GM12891 (cell line): Measurements from ENCODE around the gene FBXO8.

ENCODE experiments used
- POLR2A ChIP-seq: IDR thresholded peaks from 2 replicates; pipeline ENCODE4 v1.6.1; 2011; ENCODE audit warnings: low read depth, low read length, control low read depth
- POLR2AphosphoS5 ChIP-seq: IDR thresholded peaks from 2 replicates; pipeline ENCODE4 v1.6.1; 2011; ENCODE audit warnings: low read depth, low read length, control low read depth
- POU2F2 ChIP-seq: IDR thresholded peaks from 2 replicates; pipeline ENCODE4 v1.6.1; 2011; ENCODE audit warnings: low read depth, mild to moderate bottlenecking, control low read depth, low read length, moderate library complexity
- SPI1 ChIP-seq: IDR thresholded peaks from 2 replicates; pipeline ENCODE4 v1.6.1; 2011; ENCODE audit warnings: low read depth, low read length, control low read depth
- TAF1 ChIP-seq: IDR thresholded peaks from 2 replicates; pipeline ENCODE4 v1.6.1; 2011; ENCODE audit warnings: low read depth, low read length, control low read depth

DNA sequence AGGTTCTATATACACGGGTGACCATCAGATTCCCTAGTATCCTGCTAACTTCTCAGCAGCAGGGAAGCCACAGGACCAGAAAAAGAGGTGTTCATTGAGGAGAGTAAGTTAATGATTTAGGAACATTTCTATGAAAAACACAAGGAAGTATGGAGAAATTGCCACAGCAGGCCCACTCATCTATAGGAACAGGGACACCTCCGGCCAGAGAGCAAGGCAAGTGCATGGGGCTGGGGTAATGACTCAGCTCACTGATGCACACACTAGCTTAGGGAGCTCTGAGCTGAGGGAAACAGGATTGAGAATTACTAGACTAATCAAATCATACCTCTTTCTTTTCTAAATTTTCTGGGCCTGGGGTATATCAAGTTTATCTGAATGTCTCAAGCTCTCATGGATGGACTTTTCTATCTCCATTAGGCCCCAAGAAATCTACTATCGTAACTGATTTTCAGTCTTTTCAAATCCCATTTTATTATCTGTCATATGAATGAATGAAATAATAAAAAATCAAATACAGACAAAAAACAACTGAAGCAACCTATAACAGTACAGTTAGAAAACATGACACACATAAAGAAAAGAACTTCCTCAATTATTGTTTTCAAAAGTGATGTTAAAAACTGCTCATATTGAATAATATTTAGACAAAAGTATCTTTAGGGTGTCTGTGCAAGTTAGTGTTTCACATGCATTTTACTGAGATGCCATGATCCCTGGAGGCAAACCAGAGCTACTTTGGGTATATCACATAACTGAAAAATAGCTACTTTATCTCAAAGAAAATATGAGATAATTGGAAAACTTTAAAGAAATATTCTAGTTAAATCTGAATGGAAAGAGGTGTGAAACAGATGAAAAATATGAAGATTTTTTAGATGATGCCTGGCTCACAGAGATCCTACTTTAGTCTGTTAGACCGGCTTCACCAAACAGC is 89.8 kb downstream of the FBXO8 start:
- TF ChIP-seq TAF1 (no peak), POLR2A (no peak), POLR2AphosphoS5 (no peak), POU2F2 (no peak), SPI1 (no peak)
